NCI-H2107 (cell line): ENCODE data around the gene SLC10A1.

Experiments used
- DNase-seq: peaks from one replicate; lab custom pipeline; 2025; lab: John Stamatoyannopoulos, UW

The SLC10A1 gene

GRCh38 chr14:69808919-69809808 is 12.1 kb upstream of the SLC10A1 start:
- no peak for DNase-seq

GRCh38 chr14:69807192-69807591 is 10.2 kb upstream of the SLC10A1 start:
- no peak for DNase-seq

GRCh38 chr14:69804902-69805301 is 7.9 kb upstream of the SLC10A1 start:
- no peak for DNase-seq

GRCh38 chr14:69803753-69804152 is 6.7 kb upstream of the SLC10A1 start:
- DNase-seq: no peak

- DNase-seq: no peak
Observed at GRCh38 chr14:69798339-69798735, 1.3 kb upstream of the SLC10A1 start.

- DNase-seq: no peak
Observed at GRCh38 chr14:69797573-69798338, 715 bp upstream of the SLC10A1 start.

- no peak for DNase-seq
Observed at GRCh38 chr14:69795691-69796090, 1.4 kb downstream of the SLC10A1 start.

- DNase-seq: no peak
Observed at GRCh38 chr14:69794791-69795190, 2.2 kb downstream of the SLC10A1 start.

- no peak for DNase-seq
Observed at GRCh38 chr14:69792887-69793421, 4.1 kb downstream of the SLC10A1 start.

GRCh38 chr14:69789118-69789640 is 7.9 kb downstream of the SLC10A1 start:
- no peak for DNase-seq

- no peak for DNase-seq
Observed at GRCh38 chr14:69786603-69787002, 10.4 kb downstream of the SLC10A1 start.

GRCh38 chr14:69784942-69785341 is 12.1 kb downstream of the SLC10A1 start:
- no peak for DNase-seq

- no peak for DNase-seq
Observed at GRCh38 chr14:69780952-69781351, 16.1 kb downstream of the SLC10A1 start.

- no peak for DNase-seq
Observed at GRCh38 chr14:69780092-69780491, 16.9 kb downstream of the SLC10A1 start.

- no peak for DNase-seq
Observed at GRCh38 chr14:69779088-69779487, 18.0 kb downstream of the SLC10A1 start.

GRCh38 chr14:69776875-69777453 is 20.1 kb downstream of the SLC10A1 start:
- no peak for DNase-seq

GRCh38 chr14:69775012-69775411 is 22.0 kb downstream of the SLC10A1 start:
- DNase-seq: no peak

GRCh38 chr14:69773571-69774276 is 23.3 kb downstream of the SLC10A1 start:
- no peak for DNase-seq

- DNase-seq: no peak
Observed at GRCh38 chr14:69772082-69773017, 24.7 kb downstream of the SLC10A1 start.

GRCh38 chr14:69771136-69771535 is 25.9 kb downstream of the SLC10A1 start:
- DNase-seq: no peak
